Ovary (tissue), 3 donors: Measurements from ENCODE around the gene C1orf53.

Experiments
- EP300 ChIP-seq: sonication (generic); formaldehyde crosslinking; IDR thresholded peaks from one replicate; pipeline ENCODE4 v1.6.1; 2017; ENCODE audit warnings: antibody characterized with exemption
- POLR2A ChIP-seq: fragments of 450-650 bp; IDR thresholded peaks from one replicate; pipeline ENCODE4 v1.6.1; 2017; ENCODE audit warnings: antibody characterized with exemption, mild to moderate bottlenecking, moderate library complexity
- TF ChIP-seq, protein P1 (sequence below), 3 donors: fragments of 450-650 bp in 2 of 3; fragments of 200-600 bp in 1 of 3; IDR thresholded peaks; one replicate each; pipeline versions ENCODE4 v1.5.1 to v1.8.0; 2016 to 2022; ENCODE audit warnings: antibody characterized with exemption in 3 of 3, mild to moderate bottlenecking in 1 of 3
- donor health status: DM: no; HTN: no; CAD: no.

DNA sequence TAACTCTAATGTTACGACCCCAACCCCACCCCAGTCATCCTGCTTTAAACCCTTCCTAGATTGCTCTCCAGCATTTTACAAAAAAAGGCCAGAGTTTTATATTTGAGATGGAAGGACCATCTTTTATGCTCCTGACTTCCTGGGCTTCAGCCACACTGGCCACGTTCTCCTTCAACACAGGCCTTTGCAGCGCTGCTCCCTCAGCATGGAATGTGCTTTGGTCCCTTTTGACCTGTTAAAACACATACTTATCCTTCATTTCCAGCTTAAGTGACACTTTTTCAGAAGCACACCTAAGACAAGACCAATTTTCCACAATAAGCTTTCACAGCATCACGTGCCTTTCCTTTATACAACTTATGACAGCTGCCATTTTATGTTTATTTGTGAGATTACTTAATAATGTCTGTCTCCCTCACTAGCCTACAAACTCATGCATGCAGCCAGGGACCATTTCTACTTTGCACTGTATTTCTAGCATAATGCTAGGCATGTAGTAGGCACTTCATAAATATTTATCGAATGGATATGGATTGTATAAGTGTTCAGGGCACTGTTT lies 49.3 kb downstream of the C1orf53 start:
- TF ChIP-seq EP300 (no peak), POLR2A (no peak)
- TF ChIP-seq, protein P1, sequence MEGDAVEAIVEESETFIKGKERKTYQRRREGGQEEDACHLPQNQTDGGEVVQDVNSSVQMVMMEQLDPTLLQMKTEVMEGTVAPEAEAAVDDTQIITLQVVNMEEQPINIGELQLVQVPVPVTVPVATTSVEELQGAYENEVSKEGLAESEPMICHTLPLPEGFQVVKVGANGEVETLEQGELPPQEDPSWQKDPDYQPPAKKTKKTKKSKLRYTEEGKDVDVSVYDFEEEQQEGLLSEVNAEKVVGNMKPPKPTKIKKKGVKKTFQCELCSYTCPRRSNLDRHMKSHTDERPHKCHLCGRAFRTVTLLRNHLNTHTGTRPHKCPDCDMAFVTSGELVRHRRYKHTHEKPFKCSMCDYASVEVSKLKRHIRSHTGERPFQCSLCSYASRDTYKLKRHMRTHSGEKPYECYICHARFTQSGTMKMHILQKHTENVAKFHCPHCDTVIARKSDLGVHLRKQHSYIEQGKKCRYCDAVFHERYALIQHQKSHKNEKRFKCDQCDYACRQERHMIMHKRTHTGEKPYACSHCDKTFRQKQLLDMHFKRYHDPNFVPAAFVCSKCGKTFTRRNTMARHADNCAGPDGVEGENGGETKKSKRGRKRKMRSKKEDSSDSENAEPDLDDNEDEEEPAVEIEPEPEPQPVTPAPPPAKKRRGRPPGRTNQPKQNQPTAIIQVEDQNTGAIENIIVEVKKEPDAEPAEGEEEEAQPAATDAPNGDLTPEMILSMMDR (IDR thresholded peaks at IDR 0.05), result no peak
